Measurements from ENCODE around the gene GIPC2. TPM values are rescaled to one million over a fixed set of nuclear protein-coding genes. Genes with fewer than 3 reads are reported as not detected.
"Not testable (repeated sequence)": the region's sequence is repeated elsewhere in the genome, so short reads cannot be mapped to it uniquely, and the experiment has no call there.

Gene GIPC2
- total and polyA plus RNA-seq, 2 donors (not counting 1 experiment from before 2014, with no cell fraction given), result 0.50 to 0.56 TPM

DNA sequence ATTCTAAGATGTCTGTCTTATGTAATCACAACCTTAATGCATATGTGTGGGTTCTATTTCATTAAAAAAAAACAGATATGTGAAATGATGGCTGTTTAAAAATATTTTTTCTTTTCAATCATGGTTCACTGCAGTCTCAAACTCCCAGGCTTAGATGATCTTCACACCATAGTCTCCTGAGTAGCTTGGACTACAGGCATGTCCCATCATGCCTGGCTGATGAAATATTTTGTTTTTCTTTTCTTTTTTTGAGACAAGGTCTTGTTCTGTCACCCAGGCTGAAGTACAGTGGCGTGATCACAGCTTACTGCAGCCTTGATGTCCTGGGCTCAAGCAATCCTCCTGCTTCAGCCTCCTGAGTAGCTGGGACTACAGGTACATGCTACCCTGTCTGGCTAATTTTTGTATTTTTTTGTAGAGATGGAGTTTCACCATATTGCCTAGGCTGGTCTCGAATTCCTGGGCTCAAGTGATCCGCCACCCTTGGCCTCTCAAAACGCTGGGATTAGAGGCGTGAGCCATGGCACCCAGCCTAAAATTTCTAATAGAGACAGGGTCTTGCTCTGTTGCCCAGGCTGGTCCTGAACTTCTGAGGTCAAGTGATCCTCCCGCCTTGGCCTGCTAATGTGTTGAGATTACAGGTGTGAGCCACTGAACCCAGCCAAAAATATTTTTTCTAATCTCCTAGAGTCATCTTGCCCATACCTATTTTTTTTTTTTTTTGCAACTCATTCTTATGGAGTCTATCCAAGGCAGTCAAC lies 67.6 kb downstream of the GIPC2 start:
- H3K36me3 ChIP-seq (ENCODE audit: control insufficient read depth, insufficient read depth, low read length), result no peaks in the 10 kb centered on the region
- H3K27me3 ChIP-seq (ENCODE audit: control insufficient read depth, insufficient read depth, low read length), result no peaks in the 10 kb centered on the region
- no peaks in the 10 kb centered on the region for H3K4me1 ChIP-seq (ENCODE audit: control insufficient read depth, extremely low read depth, insufficient read depth, low read length)
- no peak for DNase-seq (ENCODE audit: low read depth in 2 of 2)
- no peak overlapping the region for H3K27ac ChIP-seq (ENCODE audit: insufficient read depth, low read length)
- no peak overlapping the region for H3K9ac ChIP-seq (ENCODE audit: insufficient read depth, low read length)
- H3K4me2 ChIP-seq (ENCODE audit: extremely low read depth, insufficient read depth, low read length), result no peak overlapping the region
- H4K20me1 ChIP-seq (ENCODE audit: control insufficient read depth, extremely low read depth, insufficient read depth, low read length), result no peaks in the 10 kb centered on the region
- no peaks in the 10 kb centered on the region for H3K9me3 ChIP-seq (ENCODE audit: control insufficient read depth, insufficient read depth, low read depth, low read length)
- no peak for TF ChIP-seq EZH2 (IDR thresholded peaks at IDR 0.05; ENCODE audit: low read length, missing control alignments)
- TF ChIP-seq, protein P1, sequence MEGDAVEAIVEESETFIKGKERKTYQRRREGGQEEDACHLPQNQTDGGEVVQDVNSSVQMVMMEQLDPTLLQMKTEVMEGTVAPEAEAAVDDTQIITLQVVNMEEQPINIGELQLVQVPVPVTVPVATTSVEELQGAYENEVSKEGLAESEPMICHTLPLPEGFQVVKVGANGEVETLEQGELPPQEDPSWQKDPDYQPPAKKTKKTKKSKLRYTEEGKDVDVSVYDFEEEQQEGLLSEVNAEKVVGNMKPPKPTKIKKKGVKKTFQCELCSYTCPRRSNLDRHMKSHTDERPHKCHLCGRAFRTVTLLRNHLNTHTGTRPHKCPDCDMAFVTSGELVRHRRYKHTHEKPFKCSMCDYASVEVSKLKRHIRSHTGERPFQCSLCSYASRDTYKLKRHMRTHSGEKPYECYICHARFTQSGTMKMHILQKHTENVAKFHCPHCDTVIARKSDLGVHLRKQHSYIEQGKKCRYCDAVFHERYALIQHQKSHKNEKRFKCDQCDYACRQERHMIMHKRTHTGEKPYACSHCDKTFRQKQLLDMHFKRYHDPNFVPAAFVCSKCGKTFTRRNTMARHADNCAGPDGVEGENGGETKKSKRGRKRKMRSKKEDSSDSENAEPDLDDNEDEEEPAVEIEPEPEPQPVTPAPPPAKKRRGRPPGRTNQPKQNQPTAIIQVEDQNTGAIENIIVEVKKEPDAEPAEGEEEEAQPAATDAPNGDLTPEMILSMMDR (conservative IDR thresholded peaks at IDR 0.05 in 1 of 2, IDR thresholded peaks at IDR 0.05 in 1 of 2; ENCODE audit: low read depth in 1 of 2, low read length in 2 of 2), result no peak
- H3K79me2 ChIP-seq (ENCODE audit: control insufficient read depth, insufficient read depth, low read length), result no peaks in the 10 kb centered on the region
- H2AFZ ChIP-seq (ENCODE audit: low read length), result no peak overlapping the region
- H3K4me3 ChIP-seq (replicated peaks in 1 of 4; ENCODE audit: control extremely low read depth in 1 of 4, insufficient read depth in 1 of 4, low read depth in 3 of 4, low read length in 4 of 4), result no peak overlapping the region

GRCh38 chr1:78114034-78114956 lies 68.5 kb downstream of the GIPC2 start:
- Histone ChIP-seq H3K4me3 (replicated peaks in 1 of 4; ENCODE audit: control extremely low read depth in 1 of 4, insufficient read depth in 1 of 4, low read depth in 3 of 4, low read length in 4 of 4) (no peak overlapping the region), H3K9me3 (ENCODE audit: control insufficient read depth, insufficient read depth, low read depth, low read length) (no peaks in the 10 kb centered on the region), H3K9ac (ENCODE audit: insufficient read depth, low read length) (no peak overlapping the region), H3K27ac (ENCODE audit: insufficient read depth, low read length) (no peak overlapping the region), H3K4me1 (ENCODE audit: control insufficient read depth, extremely low read depth, insufficient read depth, low read length) (no peaks in the 10 kb centered on the region), H3K36me3 (ENCODE audit: control insufficient read depth, insufficient read depth, low read length) (no peaks in the 10 kb centered on the region), H4K20me1 (ENCODE audit: control insufficient read depth, extremely low read depth, insufficient read depth, low read length) (no peaks in the 10 kb centered on the region), H2AFZ (ENCODE audit: low read length) (peak overlapping the region; percentile 55), H3K27me3 (ENCODE audit: control insufficient read depth, insufficient read depth, low read length) (no peaks in the 10 kb centered on the region), H3K79me2 (ENCODE audit: control insufficient read depth, insufficient read depth, low read length) (no peaks in the 10 kb centered on the region), H3K4me2 (ENCODE audit: extremely low read depth, insufficient read depth, low read length) (no peak overlapping the region)
- no peak for TF ChIP-seq EZH2 (IDR thresholded peaks at IDR 0.05; ENCODE audit: low read length, missing control alignments)
- TF ChIP-seq, protein P1 (conservative IDR thresholded peaks at IDR 0.05 in 1 of 2, IDR thresholded peaks at IDR 0.05 in 1 of 2; ENCODE audit: low read depth in 1 of 2, low read length in 2 of 2), result peak; percentile 82 to 87
- peak; percentile 69 to 89 for DNase-seq (ENCODE audit: low read depth in 2 of 2)

DNA sequence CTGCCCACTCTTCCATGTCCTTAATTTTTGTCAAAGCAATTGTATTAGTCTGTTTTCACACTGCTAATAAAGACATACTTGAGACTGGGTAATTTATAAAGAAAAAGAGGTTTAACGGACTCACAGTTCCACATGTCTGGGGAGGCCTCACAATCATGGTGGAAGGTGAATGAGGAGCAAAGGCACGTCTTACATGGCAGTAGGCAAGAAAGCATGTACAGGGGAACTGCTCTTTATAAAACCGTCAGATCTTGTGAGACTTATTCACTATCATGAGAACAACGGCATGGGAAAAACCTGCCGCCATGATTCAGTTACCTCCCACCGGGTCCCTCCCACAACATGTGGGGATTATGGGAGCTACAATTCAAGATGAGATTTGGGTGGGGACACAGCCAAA lies 74.7 kb downstream of the GIPC2 start:
- not testable (repeated sequence) for H3K4me1 ChIP-seq (ENCODE audit: control insufficient read depth, extremely low read depth, insufficient read depth, low read length); H2AFZ ChIP-seq (ENCODE audit: low read length); H3K27me3 ChIP-seq (ENCODE audit: control insufficient read depth, insufficient read depth, low read length); H3K9me3 ChIP-seq (ENCODE audit: control insufficient read depth, insufficient read depth, low read depth, low read length); H3K79me2 ChIP-seq (ENCODE audit: control insufficient read depth, insufficient read depth, low read length); DNase-seq (ENCODE audit: low read depth in 2 of 2); H3K9ac ChIP-seq (ENCODE audit: insufficient read depth, low read length); H3K27ac ChIP-seq (ENCODE audit: insufficient read depth, low read length); H4K20me1 ChIP-seq (ENCODE audit: control insufficient read depth, extremely low read depth, insufficient read depth, low read length); H3K4me3 ChIP-seq (replicated peaks in 1 of 4; ENCODE audit: control extremely low read depth in 1 of 4, insufficient read depth in 1 of 4, low read depth in 3 of 4, low read length in 4 of 4); H3K4me2 ChIP-seq (ENCODE audit: extremely low read depth, insufficient read depth, low read length); H3K36me3 ChIP-seq (ENCODE audit: control insufficient read depth, insufficient read depth, low read length)

Data from fibroblast of lung (primary cell).